Measurements from ENCODE around the gene IGFBP1. TPM values are rescaled to one million over a fixed set of nuclear protein-coding genes. Genes with fewer than 3 reads are reported as not detected.

The IGFBP1 gene
- total and polyA plus RNA-seq, 8 donors, result 0.11 to 0.19 (median 0.12) TPM; not detected in 5

DNA sequence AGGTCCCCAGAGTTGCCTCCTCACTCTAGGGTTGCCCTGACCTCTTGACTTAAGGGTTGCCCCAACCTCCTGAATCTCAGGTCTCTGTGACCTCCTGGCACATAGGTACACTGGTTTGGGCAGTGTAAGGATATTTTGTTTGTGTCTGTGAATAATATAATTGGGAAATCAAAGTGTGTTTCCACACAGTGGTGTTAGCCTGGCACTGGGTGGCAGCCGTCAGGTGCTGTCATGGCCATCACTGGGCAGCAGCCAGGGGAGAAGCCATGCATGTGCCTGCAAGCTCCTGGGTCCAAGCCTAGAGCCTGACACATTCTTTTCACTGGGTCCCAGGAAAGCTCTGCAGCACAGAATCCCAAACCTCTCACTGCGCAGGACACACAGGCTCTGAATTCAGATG is 11.8 kb upstream of the IGFBP1 start:
- 84 to 97% methylated on average over 2 of the region's 2 CpGs for WGBS, 2 donors
- H3K4me3 ChIP-seq, result no peak overlapping the region
- no peaks in the 10 kb centered on the region for H3K9me3 ChIP-seq
- H3K27me3 ChIP-seq, result no peaks in the 10 kb centered on the region
- no peaks in the 10 kb centered on the region for H3K4me1 ChIP-seq
- intact Hi-C loops (cut with DNase I), result no loop called here
- FAIRE-seq, result no peak
- ATAC-seq, result no peak
- H3K27ac ChIP-seq, result no peak overlapping the region
- no peak for DNase-seq
- TF ChIP-seq, protein P1, sequence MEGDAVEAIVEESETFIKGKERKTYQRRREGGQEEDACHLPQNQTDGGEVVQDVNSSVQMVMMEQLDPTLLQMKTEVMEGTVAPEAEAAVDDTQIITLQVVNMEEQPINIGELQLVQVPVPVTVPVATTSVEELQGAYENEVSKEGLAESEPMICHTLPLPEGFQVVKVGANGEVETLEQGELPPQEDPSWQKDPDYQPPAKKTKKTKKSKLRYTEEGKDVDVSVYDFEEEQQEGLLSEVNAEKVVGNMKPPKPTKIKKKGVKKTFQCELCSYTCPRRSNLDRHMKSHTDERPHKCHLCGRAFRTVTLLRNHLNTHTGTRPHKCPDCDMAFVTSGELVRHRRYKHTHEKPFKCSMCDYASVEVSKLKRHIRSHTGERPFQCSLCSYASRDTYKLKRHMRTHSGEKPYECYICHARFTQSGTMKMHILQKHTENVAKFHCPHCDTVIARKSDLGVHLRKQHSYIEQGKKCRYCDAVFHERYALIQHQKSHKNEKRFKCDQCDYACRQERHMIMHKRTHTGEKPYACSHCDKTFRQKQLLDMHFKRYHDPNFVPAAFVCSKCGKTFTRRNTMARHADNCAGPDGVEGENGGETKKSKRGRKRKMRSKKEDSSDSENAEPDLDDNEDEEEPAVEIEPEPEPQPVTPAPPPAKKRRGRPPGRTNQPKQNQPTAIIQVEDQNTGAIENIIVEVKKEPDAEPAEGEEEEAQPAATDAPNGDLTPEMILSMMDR (IDR thresholded peaks at IDR 0.05), result no peak
- no peaks in the 10 kb centered on the region for H3K36me3 ChIP-seq

DNA sequence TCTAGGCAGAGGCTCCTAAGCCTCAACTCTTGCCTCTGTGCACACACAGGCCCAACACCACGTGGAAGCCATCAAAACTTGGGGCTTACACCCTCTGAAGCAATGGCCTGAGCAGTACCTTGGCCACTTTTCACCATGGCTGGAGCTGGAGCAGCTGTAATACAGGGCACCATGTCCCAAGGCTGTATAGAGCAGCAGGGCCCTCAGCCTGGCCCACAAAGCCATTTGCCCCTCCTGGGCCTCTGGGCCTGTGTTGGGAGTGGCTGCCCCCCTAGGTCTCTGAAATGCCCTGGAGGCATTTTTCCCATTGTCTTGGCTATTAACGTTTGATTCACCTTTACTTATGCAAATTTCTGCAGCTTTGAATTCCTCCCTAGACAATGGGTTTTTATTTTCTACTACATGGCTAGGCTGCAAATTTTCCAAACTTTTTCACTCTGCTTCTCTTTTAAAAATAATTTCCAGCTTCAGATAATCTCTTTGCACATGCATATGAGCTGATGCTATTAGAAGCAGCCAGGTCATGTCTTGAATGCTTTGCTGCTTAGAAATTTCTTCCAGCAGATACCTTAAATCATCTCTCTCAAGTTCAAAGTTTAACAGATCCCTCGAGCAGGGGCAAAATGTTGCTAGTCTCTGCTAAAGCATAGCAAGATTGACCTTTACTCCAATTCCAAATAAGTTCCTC is 9.7 kb upstream of the IGFBP1 start:
- TF ChIP-seq, protein P1 (IDR thresholded peaks at IDR 0.05), result no peak
- DNase-seq (no peak), FAIRE-seq (no peak), ATAC-seq (no peak)
- no peak overlapping the region for H3K4me3 ChIP-seq
- H3K27me3 ChIP-seq, result no peaks in the 10 kb centered on the region
- no peaks in the 10 kb centered on the region for H3K36me3 ChIP-seq
- H3K27ac ChIP-seq, result no peak overlapping the region
- intact Hi-C loops (cut with DNase I), result no loop called here
- H3K9me3 ChIP-seq, result no peaks in the 10 kb centered on the region
- no peaks in the 10 kb centered on the region for H3K4me1 ChIP-seq
- WGBS, 2 donors, result 26 to 28% methylated on average over 3 of the region's 3 CpGs

DNA sequence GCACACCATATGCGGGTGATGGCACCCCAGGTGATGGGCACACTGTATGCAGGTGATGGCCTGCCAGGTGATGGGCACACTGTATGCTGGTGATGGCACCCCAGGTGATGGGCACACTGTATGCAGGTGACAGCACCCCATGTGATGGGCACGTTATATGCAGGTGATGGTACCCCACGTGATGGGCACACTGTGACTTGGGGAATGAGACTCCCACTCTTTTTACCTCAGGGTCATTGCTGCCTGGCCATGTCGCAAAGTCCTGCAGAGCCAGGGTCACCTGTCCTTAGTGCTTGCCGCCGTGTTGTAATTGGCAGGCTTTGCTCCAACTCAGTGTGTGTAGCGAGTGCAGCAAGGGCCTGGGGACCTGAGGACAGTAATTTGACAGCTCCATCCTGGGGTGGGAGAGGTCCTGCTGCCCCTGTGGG is 7.8 kb upstream of the IGFBP1 start:
- no peaks in the 10 kb centered on the region for H3K4me1 ChIP-seq
- H3K4me3 ChIP-seq, result no peak overlapping the region
- DNase-seq (no peak), ATAC-seq (no peak), FAIRE-seq (no peak)
- intact Hi-C loops (cut with DNase I), result no loop called here
- H3K9me3 ChIP-seq, result no peaks in the 10 kb centered on the region
- no peaks in the 10 kb centered on the region for H3K36me3 ChIP-seq
- WGBS, 2 donors, result 78 to 82% methylated on average over 7 of the region's 7 CpGs
- no peaks in the 10 kb centered on the region for H3K27me3 ChIP-seq
- TF ChIP-seq, protein P1 (IDR thresholded peaks at IDR 0.05), result no peak
- no peak overlapping the region for H3K27ac ChIP-seq

DNA sequence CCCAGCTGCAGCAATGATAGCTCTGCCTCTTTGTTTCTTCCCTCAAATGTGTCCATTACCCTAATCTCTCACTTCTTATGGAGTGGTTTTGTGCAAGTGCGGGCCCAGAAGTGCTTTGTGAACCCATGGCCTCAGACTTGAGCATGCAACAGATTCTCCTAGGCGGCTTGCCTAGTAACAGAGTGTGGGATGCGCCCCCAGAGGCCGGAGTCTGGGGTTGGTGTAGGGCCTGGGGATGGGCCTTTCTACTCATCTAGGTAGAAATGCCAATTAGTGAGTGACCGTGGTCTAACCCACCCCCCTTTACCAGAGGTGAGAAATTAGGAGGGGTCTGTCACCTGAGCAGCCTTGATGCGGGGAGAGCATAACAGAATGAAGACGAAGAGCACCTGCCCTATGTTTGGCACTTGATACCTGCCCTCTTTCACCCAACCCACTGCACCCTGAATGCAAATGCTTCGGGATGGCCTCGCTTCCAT is 7.0 kb upstream of the IGFBP1 start:
- Histone ChIP-seq H3K9me3 (no peaks in the 10 kb centered on the region), H3K27ac (no peak overlapping the region), H3K36me3 (no peaks in the 10 kb centered on the region), H3K4me3 (no peak overlapping the region), H3K27me3 (no peaks in the 10 kb centered on the region), H3K4me1 (no peaks in the 10 kb centered on the region)
- FAIRE-seq (no peak), ATAC-seq (no peak), DNase-seq (no peak)
- TF ChIP-seq, protein P1 (IDR thresholded peaks at IDR 0.05), result no peak
- intact Hi-C loops (cut with DNase I), result no loop called here
- 85 to 86% methylated on average over 9 of the region's 9 CpGs for WGBS, 2 donors

DNA sequence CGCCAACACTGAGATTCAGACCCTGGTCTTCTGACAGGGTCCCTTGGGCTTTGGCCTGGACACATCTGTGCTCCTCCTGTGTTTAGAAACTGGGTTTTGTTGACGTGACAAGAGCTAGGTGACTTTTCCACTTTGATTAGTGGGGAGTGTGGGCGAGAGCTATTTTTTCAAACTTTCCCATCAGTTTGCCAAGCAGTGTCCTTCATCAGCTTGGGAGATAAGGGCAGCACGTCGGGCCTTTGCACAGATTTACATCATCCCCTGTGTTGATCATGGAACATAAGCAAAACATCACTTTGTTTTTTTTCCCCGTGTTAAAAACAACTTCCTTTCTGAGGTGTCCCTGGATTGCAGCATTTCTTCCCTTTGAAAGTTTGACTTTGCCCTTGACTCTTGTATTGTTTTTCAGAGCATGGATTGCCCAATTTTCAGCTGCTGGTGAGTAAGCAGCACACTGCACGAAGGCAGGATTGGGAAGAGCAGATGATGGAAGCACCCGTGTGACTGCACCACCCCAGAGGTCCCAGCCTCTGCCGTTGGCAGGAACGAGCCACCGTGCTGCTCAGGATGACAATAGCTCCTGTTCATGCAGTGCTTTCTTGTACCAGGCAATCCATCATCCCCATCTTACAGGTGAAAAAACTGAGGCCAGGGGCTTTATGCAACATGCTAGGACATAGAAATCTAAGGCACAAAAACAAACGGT is 6.4 kb upstream of the IGFBP1 start:
- H3K9me3 ChIP-seq, result no peaks in the 10 kb centered on the region
- no peak overlapping the region for H3K27ac ChIP-seq
- DNase-seq, result no peak
- ATAC-seq, result no peak
- no peaks in the 10 kb centered on the region for H3K36me3 ChIP-seq
- H3K4me1 ChIP-seq, result no peaks in the 10 kb centered on the region
- no peaks in the 10 kb centered on the region for H3K27me3 ChIP-seq
- FAIRE-seq, result no peak
- H3K4me3 ChIP-seq, result no peak overlapping the region
- intact Hi-C loops (cut with DNase I), result no loop called here
- TF ChIP-seq, protein P1 (IDR thresholded peaks at IDR 0.05), result no peak
- 46 to 53% methylated on average over 12 of the region's 12 CpGs for WGBS, 2 donors

All from pancreas (tissue), 10 donors.